H1 (cell line): Measurements from ENCODE around the gene TMEM272. TPM values are rescaled to one million over a fixed set of nuclear protein-coding genes. Genes with fewer than 3 reads are reported as not detected.

ENCODE experiments used
- CTCF ChIA-PET: fragments of 300-600 bp; sonication (Branson Sonifier 250); formaldehyde crosslinking; loops from one replicate; lab custom pipeline; 2021; ENCODE audit not compliant: partially characterized antibody; lab: Charles Lee
- POLR2A ChIA-PET: fragments of 300-600 bp; sonication (Branson Sonifier 250); formaldehyde crosslinking; loops from one replicate; lab custom pipeline; 2021; ENCODE audit warnings: inconsistent platforms; ENCODE audit not compliant: partially characterized antibody; lab: Charles Lee
- DNase-seq, 2 experiments: peaks; one replicate each; pipeline versions ENCODE4 v3.0.0 to v3.0.0-alpha.2; 2010 to 2022; ENCODE audit warnings: low spot score in 2 of 2, low read depth in 1 of 2, mixed read lengths in 1 of 2
- FAIRE-seq: peaks from 2 replicates; lab custom pipeline; 2011; peaks lifted over from hg19 to GRCh38; lab: Jason Lieb, UNC
- H2AFZ ChIP-seq: 2 replicates; pipeline ENCODE4 v1.8.1; 2012; ENCODE audit warnings: low read length, inconsistent platforms
- H2AK5ac ChIP-seq: 2 replicates; pipeline ENCODE4 v1.6.1; 2013; ENCODE audit warnings: low read depth, low read length
- H2BK120ac ChIP-seq: replicated peaks from 2 replicates; pipeline ENCODE3; 2013; ENCODE audit warnings: low read depth, low read length, inconsistent platforms
- H2BK12ac ChIP-seq: 2 replicates; pipeline ENCODE4 v1.6.1; 2013; ENCODE audit warnings: low read depth, low read length
- H2BK15ac ChIP-seq: 2 replicates; pipeline ENCODE4 v1.6.1; 2013; ENCODE audit warnings: low read length
- H2BK20ac ChIP-seq: 2 replicates; pipeline ENCODE4 v1.6.1; 2013; ENCODE audit warnings: low read length
- H2BK5ac ChIP-seq: 2 replicates; pipeline ENCODE4 v1.6.1; 2013; ENCODE audit warnings: low read depth, low read length
- H3K14ac ChIP-seq: 2 replicates; pipeline ENCODE4 v1.6.1; 2013; ENCODE audit warnings: inconsistent platforms; ENCODE audit not compliant: insufficient read length
- H3K18ac ChIP-seq: 2 replicates; pipeline ENCODE4 v1.6.1; 2013; ENCODE audit warnings: low read length; ENCODE audit errors: extremely low read depth
- H3K23ac ChIP-seq: 2 replicates; pipeline ENCODE4 v1.6.1; 2013; ENCODE audit warnings: inconsistent platforms; ENCODE audit not compliant: insufficient read length
- H3K23me2 ChIP-seq: 2 replicates; pipeline ENCODE4 v1.6.1; 2013; ENCODE audit warnings: low read depth, low read length
- H3K27ac ChIP-seq: 2 replicates; pipeline ENCODE4 v1.6.1; 2011; ENCODE audit warnings: low read depth, low read length, inconsistent platforms
- H3K27me3 ChIP-seq, 4 experiments: replicated peaks in 1 of 4; 1 replicate in 1 of 4; 2 replicates in 3 of 4; pipeline versions ENCODE4 v1.6.1 to v1.8.1; 2011 to 2013; ENCODE audit warnings: low read length in 3 of 4, mild to moderate bottlenecking in 3 of 4, inconsistent platforms in 2 of 4, mixed read lengths in 2 of 4, moderate library complexity in 1 of 4; ENCODE audit not compliant: control insufficient read depth in 3 of 4, insufficient read depth in 3 of 4; ENCODE audit errors: extremely low read depth in 1 of 4
- H3K36me3 ChIP-seq, 4 experiments: 2 replicates each; pipeline versions ENCODE4 v1.6.1 to v1.8.1; 2011 to 2013; ENCODE audit warnings: mild to moderate bottlenecking in 4 of 4, low read length in 3 of 4, moderate library complexity in 2 of 4, control low read depth in 1 of 4, inconsistent platforms in 1 of 4; ENCODE audit not compliant: insufficient read depth in 4 of 4, control insufficient read depth in 2 of 4
- H3K4ac ChIP-seq: replicated peaks from 2 replicates; pipeline ENCODE3; 2013; ENCODE audit warnings: low read length, low read depth, mixed read lengths, inconsistent platforms; ENCODE audit not compliant: insufficient read length
- H3K4me1 ChIP-seq, 4 experiments: replicated peaks in 1 of 4; 1 replicate in 1 of 4; 2 replicates in 3 of 4; pipeline versions ENCODE4 v1.6.1 to v1.8.1; 2011 to 2013; ENCODE audit warnings: low read length in 3 of 4, inconsistent platforms in 2 of 4, mixed read lengths in 1 of 4; ENCODE audit not compliant: insufficient read depth in 4 of 4, control insufficient read depth in 3 of 4
- H3K4me2 ChIP-seq, 2 experiments: 2 replicates each; pipeline versions ENCODE4 v1.6.1 to v1.8.1; 2011 to 2013; ENCODE audit warnings: low read depth in 2 of 2, low read length in 2 of 2, control low read depth in 1 of 2, inconsistent platforms in 1 of 2, mild to moderate bottlenecking in 1 of 2; ENCODE audit not compliant: insufficient read depth in 1 of 2
- H3K4me3 ChIP-seq, 4 experiments: fragments of 200-600, 300-600 bp in 1 of 4; sonication (generic), shearing (Covaris generic), sonication (Bioruptor Twin) in 1 of 4; 2 replicates each; pipeline versions ENCODE4 v1.5.1 to v1.8.1; 2011 to 2016; ENCODE audit warnings: low read length in 4 of 4, low read depth in 3 of 4, control low read depth in 2 of 4, inconsistent platforms in 2 of 4, mild to moderate bottlenecking in 2 of 4, mixed read lengths in 1 of 4, moderate library complexity in 1 of 4; ENCODE audit not compliant: insufficient read depth in 2 of 4; ENCODE audit errors: extremely low read depth in 1 of 4
- H3K56ac ChIP-seq: replicated peaks from 2 replicates; pipeline ENCODE3; 2013; ENCODE audit warnings: low read depth, mild to moderate bottlenecking, mixed read lengths, low read length, inconsistent platforms; ENCODE audit not compliant: insufficient read length
- H3K79me1 ChIP-seq: 2 replicates; pipeline ENCODE4 v1.6.1; 2013; ENCODE audit warnings: low read depth, low read length, control low read depth
- H3K79me2 ChIP-seq, 2 experiments: 2 replicates each; pipeline versions ENCODE4 v1.6.1 to v1.8.1; 2012 to 2013; ENCODE audit warnings: low read length in 2 of 2, mild to moderate bottlenecking in 2 of 2, inconsistent platforms in 1 of 2; ENCODE audit not compliant: insufficient read depth in 2 of 2, control insufficient read depth in 1 of 2
- H3K9ac ChIP-seq, 4 experiments: replicated peaks in 1 of 4; 1 replicate in 1 of 4; 2 replicates in 3 of 4; pipeline versions ENCODE4 v1.6.1 to v1.8.1; 2011 to 2013; ENCODE audit warnings: low read depth in 3 of 4, low read length in 3 of 4, control low read depth in 2 of 4, mild to moderate bottlenecking in 2 of 4, moderate library complexity in 2 of 4, inconsistent platforms in 1 of 4; ENCODE audit errors: extremely low read depth in 1 of 4
- H3K9me3 ChIP-seq, 2 experiments: 2 replicates each; pipeline versions ENCODE4 v1.6.1 to v1.8.1; 2012 to 2013; ENCODE audit warnings: mild to moderate bottlenecking in 2 of 2, moderate library complexity in 2 of 2, control low read depth in 1 of 2, inconsistent platforms in 1 of 2, low read depth in 1 of 2, low read length in 1 of 2, mixed read lengths in 1 of 2; ENCODE audit not compliant: insufficient read depth in 2 of 2
- H4K20me1 ChIP-seq, 2 experiments: replicated peaks in 1 of 2; 2 replicates each; pipeline versions ENCODE3 to v1.8.1; 2011 to 2013; ENCODE audit warnings: inconsistent platforms in 2 of 2, low read length in 2 of 2, mild to moderate bottlenecking in 1 of 2; ENCODE audit not compliant: insufficient read depth in 2 of 2, control insufficient read depth in 1 of 2
- H4K5ac ChIP-seq: 2 replicates; pipeline ENCODE4 v1.6.1; 2013; ENCODE audit warnings: low read length, low read depth, mixed read lengths, inconsistent platforms; ENCODE audit not compliant: insufficient read length
- H4K8ac ChIP-seq: 2 replicates; pipeline ENCODE4 v1.8.0; 2013; ENCODE audit warnings: mild to moderate bottlenecking, moderate library complexity, low read length, inconsistent platforms; ENCODE audit not compliant: insufficient read depth; ENCODE audit errors: extremely low read depth
- H4K91ac ChIP-seq: replicated peaks from 2 replicates; pipeline ENCODE3; 2013; ENCODE audit warnings: low read length, mixed read lengths, inconsistent platforms; ENCODE audit not compliant: insufficient read length
- ATF3 ChIP-seq: IDR thresholded peaks from 2 replicates; pipeline ENCODE4 v1.6.1; 2011; ENCODE audit warnings: low read depth, mild to moderate bottlenecking, low read length; ENCODE audit not compliant: insufficient read depth
- CREB1 ChIP-seq: IDR thresholded peaks from 2 replicates; pipeline ENCODE4 v1.6.1; 2012; ENCODE audit warnings: inconsistent platforms
- GTF2F1 ChIP-seq: IDR thresholded peaks from 2 replicates; pipeline ENCODE4 v1.6.1; 2012; ENCODE audit warnings: low read depth, low read length, improper control_type of control experiment, borderline replicate concordance
- TEAD4 ChIP-seq: IDR thresholded peaks from 2 replicates; pipeline ENCODE4 v1.6.1; 2012; ENCODE audit warnings: low read depth, low read length, inconsistent platforms, mixed read lengths
- ZNF274 ChIP-seq: IDR thresholded peaks from 2 replicates; pipeline ENCODE4 v1.7.0; 2012; ENCODE audit warnings: low read length, borderline replicate concordance; ENCODE audit errors: extremely low read depth
- WGBS, 2 experiments: shearing (Covaris generic) in 1 of 2; methylation state at CpG; one replicate each; pipeline versions ENCODE4 v1.1.6 to v1.1.7; 2013 to 2015; ENCODE audit warnings: low lambda C conversion rate in 2 of 2, mixed read lengths in 2 of 2, inconsistent platforms in 1 of 2, low coverage in 1 of 2, missing lambda C conversion rate in 1 of 2; ENCODE audit not compliant: insufficient replicate concordance in 2 of 2, insufficient coverage in 1 of 2, insufficient read length in 1 of 2; ENCODE audit errors: extremely low coverage in 1 of 2, missing lambda C conversion rate in 1 of 2; 5-methylcytosine and 5-hydroxymethylcytosine counted together
- polyA plus RNA-seq, 7 experiments: library from polyadenylated mRNA; depleted of rRNA in 3 of 7; stranded (reverse) in 5 of 7; unstranded in 2 of 7; fragments of >200 nt in 5 of 7; fragments of 200-250 nt in 2 of 7; gene quantifications; 1 replicate in 5 of 7; 2 replicates in 1 of 7; 4 replicates in 1 of 7; pipeline versions ENCODE4 v1.2.1 to v1.2.3, GENCODE V29; 2011 to 2013; ENCODE audit warnings: missing spikeins in 2 of 7, mixed read lengths in 2 of 7
- total RNA-seq: library from RNA; stranded (reverse); fragmentation: NEBNext Ultra II Directional; extraction: Animal tissue kit (Norgen Biotek cat#: 25700); gene quantifications from 2 replicates; pipeline ENCODE4 v1.2.1, GENCODE V29; 2021
- TF ChIP-seq, protein P1 (sequence below): IDR thresholded peaks from 2 replicates; pipeline ENCODE4 v1.6.1; 2012; ENCODE audit warnings: inconsistent platforms
- TF ChIP-seq, protein P2 (sequence below), 3 experiments: IDR thresholded peaks; 1 replicate in 2 of 3; 2 replicates in 1 of 3; pipeline versions ENCODE4 v1.5.1 to v1.6.1; 2011; ENCODE audit warnings: low read length in 3 of 3, mild to moderate bottlenecking in 3 of 3, inconsistent platforms in 2 of 3, low read depth in 1 of 3, moderate library complexity in 1 of 3; ENCODE audit not compliant: insufficient read depth in 1 of 3; ENCODE audit errors: control extremely low read depth in 1 of 3

The TMEM272 gene
- total and polyA plus RNA-seq, 2 of the 8 experiments (the other 6 are each of a cell fraction or from before 2014, with no cell fraction given) = 0.05 TPM; not detected in 1

GRCh38 chr13:51803422-51804294, 41.3 kb downstream of the TMEM272 start, which contains the start of gene DHRS12:
Gene DHRS12, minus strand, starts transcription at chr13:51804163. Its CDS starts 4,504 bp downstream, at chr13:51799659.
- 0 out of 2 replicates have a peak within 1 kb of the TSS, but pooled peaks have one; percentile 13 for H2AK5ac ChIP-seq
- peak within 1 kb of the TSS; percentile 74 for H4K5ac ChIP-seq
- H3K9ac ChIP-seq = peak within 1 kb of the TSS; percentile 62 to 93 (median 92)
- 3% methylated on average over 53 of the region's 91 CpGs; no CpG with 5 or more reads in 1 of the 2 experiments for WGBS, 2 experiments
- POLR2A ChIA-PET = interaction anchor here (0.7 to 1.5 kb wide), 5 partner anchors 10 to 371 kb away, joined by 3 to 4 read pairs (median 3); partner anchors contain the start of gene INTS6
- peak within 1 kb of the TSS; percentile 69 to 80 (median 78) for H3K4me3 ChIP-seq
- peak within 1 kb of the TSS; percentile 88 for H2BK5ac ChIP-seq
- H3K27ac ChIP-seq = peak within 1 kb of the TSS; percentile 88
- peak within 1 kb of the TSS; percentile 3 for H3K4ac ChIP-seq
- H4K91ac ChIP-seq = peak within 1 kb of the TSS; percentile 81
- H3K23ac ChIP-seq = no peak within 1 kb of the TSS
- DNase-seq (peak in 1 of 2 experiments; percentile 84), FAIRE-seq (no peak)
- peaks cover 12 to 19% (median 16%) of the 10 kb centered on the region in 4 experiments for H3K4me1 ChIP-seq
- H3K9me3 ChIP-seq = no peaks in the 10 kb centered on the region
- no peaks in the 10 kb centered on the region for H3K36me3 ChIP-seq
- H4K8ac ChIP-seq = peak within 1 kb of the TSS; percentile 97
- H4K20me1 ChIP-seq = no peaks in the 10 kb centered on the region
- peak within 1 kb of the TSS; percentile 78 for H3K56ac ChIP-seq
- peak within 1 kb of the TSS; percentile 54; the same call in 1 of the 2 replicates for H2AFZ ChIP-seq
- peak within 1 kb of the TSS; percentile 43 for H3K14ac ChIP-seq
- H3K23me2 ChIP-seq = peaks cover 8% of the 10 kb centered on the region
- no peak within 1 kb of the TSS for H2BK120ac ChIP-seq
- CTCF ChIA-PET = interaction anchor here (0.6 kb wide), 1 partner anchor 60 kb away, joined by 3 read pairs; no protein-coding TSS in a partner anchor
- H3K18ac ChIP-seq = peak within 1 kb of the TSS; percentile 97
- H3K4me2 ChIP-seq = peak within 1 kb of the TSS; percentile 80 to 89
- H3K79me2 ChIP-seq = no peaks in the 10 kb centered on the region
- peak within 1 kb of the TSS; percentile 68; the same call in 1 of the 2 replicates for H2BK15ac ChIP-seq
- 0 out of 7 replicates have a peak, but pooled peaks cover 0 to 2% (median 0%) of the 10 kb centered on the region in 4 experiments for H3K27me3 ChIP-seq
- H2BK20ac ChIP-seq = peak within 1 kb of the TSS; percentile 90; the same call in 1 of the 2 replicates
- H2BK12ac ChIP-seq = peak within 1 kb of the TSS; percentile 94
- H3K79me1 ChIP-seq = no peaks in the 10 kb centered on the region
- TF ChIP-seq, protein P1, sequence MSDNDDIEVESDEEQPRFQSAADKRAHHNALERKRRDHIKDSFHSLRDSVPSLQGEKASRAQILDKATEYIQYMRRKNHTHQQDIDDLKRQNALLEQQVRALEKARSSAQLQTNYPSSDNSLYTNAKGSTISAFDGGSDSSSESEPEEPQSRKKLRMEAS = peak; percentile 47; the same call in 1 of the 2 replicates
- TF ChIP-seq ZNF274 (no peak), TEAD4 (no peak), ATF3 (peak; percentile 19; the same call in 1 of the 2 replicates), CREB1 (peak; percentile 80), GTF2F1 (no peak)
- TF ChIP-seq, protein P2, sequence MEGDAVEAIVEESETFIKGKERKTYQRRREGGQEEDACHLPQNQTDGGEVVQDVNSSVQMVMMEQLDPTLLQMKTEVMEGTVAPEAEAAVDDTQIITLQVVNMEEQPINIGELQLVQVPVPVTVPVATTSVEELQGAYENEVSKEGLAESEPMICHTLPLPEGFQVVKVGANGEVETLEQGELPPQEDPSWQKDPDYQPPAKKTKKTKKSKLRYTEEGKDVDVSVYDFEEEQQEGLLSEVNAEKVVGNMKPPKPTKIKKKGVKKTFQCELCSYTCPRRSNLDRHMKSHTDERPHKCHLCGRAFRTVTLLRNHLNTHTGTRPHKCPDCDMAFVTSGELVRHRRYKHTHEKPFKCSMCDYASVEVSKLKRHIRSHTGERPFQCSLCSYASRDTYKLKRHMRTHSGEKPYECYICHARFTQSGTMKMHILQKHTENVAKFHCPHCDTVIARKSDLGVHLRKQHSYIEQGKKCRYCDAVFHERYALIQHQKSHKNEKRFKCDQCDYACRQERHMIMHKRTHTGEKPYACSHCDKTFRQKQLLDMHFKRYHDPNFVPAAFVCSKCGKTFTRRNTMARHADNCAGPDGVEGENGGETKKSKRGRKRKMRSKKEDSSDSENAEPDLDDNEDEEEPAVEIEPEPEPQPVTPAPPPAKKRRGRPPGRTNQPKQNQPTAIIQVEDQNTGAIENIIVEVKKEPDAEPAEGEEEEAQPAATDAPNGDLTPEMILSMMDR (IDR thresholded peaks at IDR 0.05; ENCODE audit: control extremely low read depth in 1 of 3, insufficient read depth in 1 of 3, low read depth in 1 of 3, low read length in 3 of 3) = no peak
